IMR-90 (cell line): Measurements from ENCODE around the gene LTC4S. TPM values are rescaled to one million over a fixed set of nuclear protein-coding genes. Genes with fewer than 3 reads are reported as not detected.

Experiments
- ATAC-seq: fragments of 200-7000 bp; cut with Tn5 transposase; 2 replicates; pipeline ENCODE4 v1.9.1; 2020; ENCODE audit warnings: low read depth, mild to moderate bottlenecking, moderate library complexity
- BruUV-seq: library from RNA; stranded (reverse); fragments of 400-500 nt; replicated peaks from 2 replicates; lab custom pipeline; 2021; lab: Mats Ljungman, UMichigan
- CTCF ChIA-PET: fragments of 300-600 bp; formaldehyde crosslinking; extraction: SDS; loops from one replicate; lab custom pipeline; 2021; ENCODE audit warnings: antibody characterized with exemption; lab: Yijun Ruan, JAX
- POLR2A ChIA-PET: fragments of 300-600 bp; sonication (Branson Sonifier 250); formaldehyde crosslinking; loops from one replicate; lab custom pipeline; 2022; ENCODE audit warnings: antibody characterized with exemption; ENCODE audit not compliant: unreplicated experiment; lab: Charles Lee
- DNase-seq: peaks from one replicate; pipeline ENCODE4 v3.0.0; 2013
- H2AFZ ChIP-seq: replicated peaks from 2 replicates; pipeline ENCODE3; 2013; ENCODE audit warnings: low read length, mild to moderate bottlenecking; ENCODE audit not compliant: poor library complexity
- H2AK5ac ChIP-seq: 2 replicates; pipeline ENCODE4 v1.6.1; 2013; ENCODE audit warnings: low read depth, low read length, inconsistent platforms
- H2AK9ac ChIP-seq: replicated peaks from 2 replicates; pipeline ENCODE3; 2013; ENCODE audit warnings: mild to moderate bottlenecking, low read depth, low read length, moderate library complexity; ENCODE audit not compliant: poor library complexity
- H2BK120ac ChIP-seq: 2 replicates; pipeline ENCODE4 v1.6.1; 2013; ENCODE audit warnings: low read depth, low read length, inconsistent platforms
- H2BK15ac ChIP-seq: 3 replicates; pipeline ENCODE4 v1.6.1; 2013; ENCODE audit warnings: low read depth, low read length, inconsistent platforms
- H2BK20ac ChIP-seq: 2 replicates; pipeline ENCODE4 v1.6.1; 2013; ENCODE audit warnings: low read depth, mild to moderate bottlenecking, inconsistent platforms, low read length, moderate library complexity
- H2BK5ac ChIP-seq: 2 replicates; pipeline ENCODE4 v1.6.1; 2013; ENCODE audit warnings: mild to moderate bottlenecking, low read depth, low read length, inconsistent platforms; ENCODE audit not compliant: poor library complexity, severe bottlenecking
- H3K14ac ChIP-seq: replicated peaks from 2 replicates; pipeline ENCODE4 v1.6.1; 2013; ENCODE audit warnings: low read depth, low read length, inconsistent platforms
- H3K18ac ChIP-seq: 2 replicates; pipeline ENCODE4 v1.6.1; 2013; ENCODE audit warnings: low read depth, low read length, control low read depth
- H3K23ac ChIP-seq: 2 replicates; pipeline ENCODE4 v1.6.1; 2013; ENCODE audit warnings: low read depth, low read length, inconsistent platforms
- H3K27ac ChIP-seq: 2 replicates; pipeline ENCODE4 v1.5.1; 2013; ENCODE audit warnings: mild to moderate bottlenecking, control low read depth, low read length; ENCODE audit not compliant: insufficient read depth
- H3K27me3 ChIP-seq: 2 replicates; pipeline ENCODE4 v1.6.1; 2013; ENCODE audit warnings: low read length; ENCODE audit not compliant: control insufficient read depth, insufficient read depth
- H3K36me3 ChIP-seq: 2 replicates; pipeline ENCODE4 v1.6.1; 2013; ENCODE audit warnings: low read length, mixed read lengths; ENCODE audit not compliant: control insufficient read depth, insufficient read depth
- H3K4ac ChIP-seq: 2 replicates; pipeline ENCODE4 v1.6.1; 2013; ENCODE audit warnings: low read depth, low read length, inconsistent platforms
- H3K4me1 ChIP-seq: 2 replicates; pipeline ENCODE4 v1.6.1; 2013; ENCODE audit warnings: low read length, mixed read lengths; ENCODE audit not compliant: control insufficient read depth, insufficient read depth
- H3K4me2 ChIP-seq: 2 replicates; pipeline ENCODE4 v1.6.1; 2013; ENCODE audit warnings: low read depth, mild to moderate bottlenecking, control low read depth, low read length, moderate library complexity
- H3K4me3 ChIP-seq: 2 replicates; pipeline ENCODE4 v1.5.1; 2013; ENCODE audit warnings: low read depth, mild to moderate bottlenecking, control low read depth, low read length, moderate library complexity; ENCODE audit not compliant: insufficient read depth
- H3K56ac ChIP-seq: 2 replicates; pipeline ENCODE4 v1.6.1; 2013; ENCODE audit warnings: low read length, inconsistent platforms; ENCODE audit not compliant: insufficient read depth; ENCODE audit errors: extremely low read depth
- H3K79me1 ChIP-seq, 2 experiments: 2 replicates each; pipeline ENCODE4 v1.6.1; 2013; ENCODE audit warnings: low read length in 2 of 2, inconsistent platforms in 1 of 2, low read depth in 1 of 2
- H3K9ac ChIP-seq: 2 replicates; pipeline ENCODE4 v1.6.1; 2013; ENCODE audit warnings: low read depth, low read length, control low read depth
- H3K9me1 ChIP-seq: 2 replicates; pipeline ENCODE4 v1.6.1; 2013; ENCODE audit warnings: low read length, inconsistent platforms; ENCODE audit not compliant: insufficient read depth
- H3K9me3 ChIP-seq: 2 replicates; pipeline ENCODE4 v1.6.1; 2013; ENCODE audit warnings: low read length; ENCODE audit not compliant: control insufficient read depth, insufficient read depth
- H4K20me1 ChIP-seq: 2 replicates; pipeline ENCODE4 v1.6.1; 2013; ENCODE audit warnings: low read length, inconsistent platforms; ENCODE audit not compliant: insufficient read depth
- H4K5ac ChIP-seq: 2 replicates; pipeline ENCODE4 v1.6.1; 2013; ENCODE audit warnings: mild to moderate bottlenecking, low read depth, low read length, control low read depth
- H4K8ac ChIP-seq, 2 experiments: 2 replicates each; pipeline ENCODE4 v1.6.1; 2013; ENCODE audit warnings: low read depth in 2 of 2, low read length in 2 of 2, control low read depth in 1 of 2, inconsistent platforms in 1 of 2
- H4K91ac ChIP-seq: 2 replicates; pipeline ENCODE4 v1.6.1; 2013; ENCODE audit warnings: low read depth, low read length, inconsistent platforms; ENCODE audit not compliant: insufficient read depth
- CEBPB ChIP-seq: IDR thresholded peaks from 2 replicates; pipeline ENCODE4 v1.6.1; 2012; ENCODE audit warnings: low read depth, low read length, improper control_type of control experiment
- MAFK ChIP-seq: IDR thresholded peaks from 2 replicates; pipeline ENCODE4 v1.6.1; 2012; ENCODE audit warnings: low read depth, low read length, improper control_type of control experiment
- MAZ ChIP-seq: IDR thresholded peaks from 2 replicates; pipeline ENCODE4 v1.6.1; 2012; ENCODE audit warnings: low read depth, mild to moderate bottlenecking, low read length, improper control_type of control experiment, moderate library complexity, borderline replicate concordance
- MXI1 ChIP-seq: IDR thresholded peaks from 2 replicates; pipeline ENCODE4 v1.6.1; 2012; ENCODE audit warnings: low read depth, mild to moderate bottlenecking, low read length, moderate library complexity, borderline replicate concordance
- NFE2L2 ChIP-seq: fragments of 150-350 bp; IDR thresholded peaks from 2 replicates; pipeline ENCODE4 v1.6.1; 2016; ENCODE audit warnings: low read depth, mild to moderate bottlenecking, low read length
- POLR2A ChIP-seq: IDR thresholded peaks from 2 replicates; pipeline ENCODE4 v1.6.1; 2012; ENCODE audit warnings: mild to moderate bottlenecking, low read depth, low read length
- SMC3 ChIP-seq: fragments of 150-350 bp; IDR thresholded peaks from 2 replicates; pipeline ENCODE4 v1.6.1; 2016; ENCODE audit warnings: low read depth, mild to moderate bottlenecking, antibody characterized with exemption, low read length, moderate library complexity
- WGBS, 2 experiments: methylation state at CpG; one replicate each; pipeline versions ENCODE4 v1.1.5 to v1.1.7; 2013; ENCODE audit warnings: missing lambda C conversion rate in 2 of 2; ENCODE audit not compliant: insufficient read length in 1 of 2; ENCODE audit errors: extremely low coverage in 2 of 2; 5-methylcytosine and 5-hydroxymethylcytosine counted together
- dilution Hi-C: fragments of 300-500 bp; cut with HindIII; formaldehyde crosslinking; loops from one replicate; pipeline ENCODE4 v1.14.3; 2018; ENCODE audit warnings: low sequenced_read_pairs; ENCODE audit not compliant: unreplicated experiment
- in situ Hi-C: fragments of 300-500 bp; cut with MboI; formaldehyde crosslinking; loops from 3 replicates; pipeline ENCODE4 v1.14.3; 2019; ENCODE audit warnings: low sequenced_read_pairs, inconsistent platforms, mixed read lengths
- intact Hi-C: fragments of 100-400 bp; cut with micrococcal nuclease; formaldehyde crosslinking; loops from 2 replicates; pipeline ENCODE4 v1.10.0; 2022
- polyA plus RNA-seq, 3 experiments: library from polyadenylated mRNA; depleted of rRNA; stranded (reverse); fragments of >200 nt; gene quantifications; 2 replicates each; pipeline ENCODE4 v1.2.3, GENCODE V29; 2012; ENCODE audit warnings: low replicate concordance in 1 of 3
- total RNA-seq: library from RNA; depleted of rRNA; stranded (reverse); fragments of >200 nt; gene quantifications from 2 replicates; pipeline ENCODE4 v1.2.3, GENCODE V29; 2012
- TF ChIP-seq, protein P1 (sequence below): conservative IDR thresholded peaks from 2 replicates; pipeline ENCODE4 v1.5.1; 2012; ENCODE audit warnings: mild to moderate bottlenecking, low read depth, low read length, improper control_type of control experiment
- TF ChIP-seq, protein P2 (sequence below): fragments of 150-350 bp; IDR thresholded peaks from 2 replicates; pipeline ENCODE4 v1.6.1; 2016; ENCODE audit warnings: low read depth, mild to moderate bottlenecking, low read length, moderate library complexity, borderline replicate concordance
- TF ChIP-seq, protein P3 (sequence below): fragments of 150-350 bp; IDR thresholded peaks from 2 replicates; pipeline ENCODE4 v1.6.1; 2017; ENCODE audit warnings: mild to moderate bottlenecking, antibody characterized with exemption, low read length, low read depth

The LTC4S gene
- total and polyA plus RNA-seq, 2 of the 4 experiments (the other 2 are of a cell fraction), result 0.72 TPM; not detected in 1

DNA sequence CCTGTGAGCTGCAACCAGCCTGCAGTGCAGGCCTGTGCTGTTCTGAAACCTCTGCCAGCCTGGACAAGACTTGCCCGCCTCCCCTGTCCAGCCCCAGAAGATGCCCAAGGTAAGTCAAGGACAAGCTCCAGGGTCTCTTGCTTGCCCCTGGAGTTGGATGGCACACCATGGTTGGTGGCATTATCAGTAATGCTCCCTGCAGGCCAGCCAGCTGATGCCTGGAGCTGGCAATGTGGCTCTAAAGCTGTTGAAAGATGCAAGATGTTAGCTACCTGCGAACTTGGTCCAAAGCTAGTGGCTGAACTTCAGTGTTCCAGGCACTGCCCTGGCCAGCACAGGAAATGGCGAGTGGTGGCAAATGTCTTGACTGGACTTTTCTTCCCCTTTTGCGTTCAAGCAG is 14.0 kb upstream of the LTC4S start:
- ATAC-seq (no peak), DNase-seq (no peak)
- Histone ChIP-seq H4K20me1 (0 out of 2 replicates have a peak, but pooled peaks cover 3% of the 10 kb centered on the region), H2AFZ (no peak overlapping the region), H2BK5ac (no peak overlapping the region), H3K9ac (no peak overlapping the region), H3K36me3 (peaks cover 39% of the 10 kb centered on the region), H3K4me2 (no peak overlapping the region), H3K18ac (no peak overlapping the region), H2BK120ac (no peak overlapping the region), H3K56ac (no peak overlapping the region), H3K4ac (no peak overlapping the region), H4K91ac (no peak overlapping the region), H4K8ac (no peak overlapping the region), H3K79me1 (peaks cover 6 to 8% of the 10 kb centered on the region in 2 experiments), H3K9me1 (no peaks in the 10 kb centered on the region), H2BK15ac (no peak overlapping the region), H3K27me3 (no peaks in the 10 kb centered on the region), H2BK20ac (no peak overlapping the region), H2AK5ac (no peak overlapping the region), H3K4me3 (no peak overlapping the region), H3K23ac (no peak overlapping the region), H3K9me3 (no peaks in the 10 kb centered on the region), H3K4me1 (no peaks in the 10 kb centered on the region), H2AK9ac (no peak overlapping the region), H3K27ac (no peak overlapping the region), H4K5ac (no peak overlapping the region), H3K14ac (no peak overlapping the region)
- ChIA-PET POLR2A (no interaction called here), CTCF (no interaction called here)
- TF ChIP-seq NFE2L2 (no peak), MAZ (no peak), MXI1 (no peak), POLR2A (no peak), MAFK (no peak), CEBPB (no peak), SMC3 (no peak)
- TF ChIP-seq, protein P1, sequence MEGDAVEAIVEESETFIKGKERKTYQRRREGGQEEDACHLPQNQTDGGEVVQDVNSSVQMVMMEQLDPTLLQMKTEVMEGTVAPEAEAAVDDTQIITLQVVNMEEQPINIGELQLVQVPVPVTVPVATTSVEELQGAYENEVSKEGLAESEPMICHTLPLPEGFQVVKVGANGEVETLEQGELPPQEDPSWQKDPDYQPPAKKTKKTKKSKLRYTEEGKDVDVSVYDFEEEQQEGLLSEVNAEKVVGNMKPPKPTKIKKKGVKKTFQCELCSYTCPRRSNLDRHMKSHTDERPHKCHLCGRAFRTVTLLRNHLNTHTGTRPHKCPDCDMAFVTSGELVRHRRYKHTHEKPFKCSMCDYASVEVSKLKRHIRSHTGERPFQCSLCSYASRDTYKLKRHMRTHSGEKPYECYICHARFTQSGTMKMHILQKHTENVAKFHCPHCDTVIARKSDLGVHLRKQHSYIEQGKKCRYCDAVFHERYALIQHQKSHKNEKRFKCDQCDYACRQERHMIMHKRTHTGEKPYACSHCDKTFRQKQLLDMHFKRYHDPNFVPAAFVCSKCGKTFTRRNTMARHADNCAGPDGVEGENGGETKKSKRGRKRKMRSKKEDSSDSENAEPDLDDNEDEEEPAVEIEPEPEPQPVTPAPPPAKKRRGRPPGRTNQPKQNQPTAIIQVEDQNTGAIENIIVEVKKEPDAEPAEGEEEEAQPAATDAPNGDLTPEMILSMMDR, result no peak
- TF ChIP-seq, protein P2, sequence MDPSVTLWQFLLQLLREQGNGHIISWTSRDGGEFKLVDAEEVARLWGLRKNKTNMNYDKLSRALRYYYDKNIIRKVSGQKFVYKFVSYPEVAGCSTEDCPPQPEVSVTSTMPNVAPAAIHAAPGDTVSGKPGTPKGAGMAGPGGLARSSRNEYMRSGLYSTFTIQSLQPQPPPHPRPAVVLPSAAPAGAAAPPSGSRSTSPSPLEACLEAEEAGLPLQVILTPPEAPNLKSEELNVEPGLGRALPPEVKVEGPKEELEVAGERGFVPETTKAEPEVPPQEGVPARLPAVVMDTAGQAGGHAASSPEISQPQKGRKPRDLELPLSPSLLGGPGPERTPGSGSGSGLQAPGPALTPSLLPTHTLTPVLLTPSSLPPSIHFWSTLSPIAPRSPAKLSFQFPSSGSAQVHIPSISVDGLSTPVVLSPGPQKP, result no peak
- TF ChIP-seq, protein P3, sequence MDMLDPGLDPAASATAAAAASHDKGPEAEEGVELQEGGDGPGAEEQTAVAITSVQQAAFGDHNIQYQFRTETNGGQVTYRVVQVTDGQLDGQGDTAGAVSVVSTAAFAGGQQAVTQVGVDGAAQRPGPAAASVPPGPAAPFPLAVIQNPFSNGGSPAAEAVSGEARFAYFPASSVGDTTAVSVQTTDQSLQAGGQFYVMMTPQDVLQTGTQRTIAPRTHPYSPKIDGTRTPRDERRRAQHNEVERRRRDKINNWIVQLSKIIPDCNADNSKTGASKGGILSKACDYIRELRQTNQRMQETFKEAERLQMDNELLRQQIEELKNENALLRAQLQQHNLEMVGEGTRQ, result no peak
- in situ Hi-C loops (no loop called here), intact Hi-C loops (no loop called here), dilution Hi-C loops (no loop called here)
- no TSS peak for BruUV-seq
- 100% methylated on average over 3 of the region's 4 CpGs; no CpG with 5 or more reads in 1 of the 2 experiments for WGBS, 2 experiments
